H1 (cell line): ENCODE data around the gene SNRK. TPM values are rescaled to one million over a fixed set of nuclear protein-coding genes. Genes with fewer than 3 reads are reported as not detected.

ENCODE experiments used
- CTCF ChIA-PET: fragments of 300-600 bp; sonication (Branson Sonifier 250); formaldehyde crosslinking; loops from one replicate; lab custom pipeline; 2021; ENCODE audit not compliant: partially characterized antibody; lab: Charles Lee
- POLR2A ChIA-PET: fragments of 300-600 bp; sonication (Branson Sonifier 250); formaldehyde crosslinking; loops from one replicate; lab custom pipeline; 2021; ENCODE audit warnings: inconsistent platforms; ENCODE audit not compliant: partially characterized antibody; lab: Charles Lee
- DNase-seq, 2 experiments: peaks; one replicate each; pipeline versions ENCODE4 v3.0.0 to v3.0.0-alpha.2; 2010 to 2022; ENCODE audit warnings: low spot score in 2 of 2, low read depth in 1 of 2, mixed read lengths in 1 of 2
- FAIRE-seq: peaks from 2 replicates; lab custom pipeline; 2011; peaks lifted over from hg19 to GRCh38; lab: Jason Lieb, UNC
- H2AFZ ChIP-seq: 2 replicates; pipeline ENCODE4 v1.8.1; 2012; ENCODE audit warnings: low read length, inconsistent platforms
- H2AK5ac ChIP-seq: 2 replicates; pipeline ENCODE4 v1.6.1; 2013; ENCODE audit warnings: low read depth, low read length
- H2BK120ac ChIP-seq: replicated peaks from 2 replicates; pipeline ENCODE3; 2013; ENCODE audit warnings: low read depth, low read length, inconsistent platforms
- H2BK12ac ChIP-seq: 2 replicates; pipeline ENCODE4 v1.6.1; 2013; ENCODE audit warnings: low read depth, low read length
- H2BK15ac ChIP-seq: 2 replicates; pipeline ENCODE4 v1.6.1; 2013; ENCODE audit warnings: low read length
- H2BK20ac ChIP-seq: 2 replicates; pipeline ENCODE4 v1.6.1; 2013; ENCODE audit warnings: low read length
- H2BK5ac ChIP-seq: 2 replicates; pipeline ENCODE4 v1.6.1; 2013; ENCODE audit warnings: low read depth, low read length
- H3K14ac ChIP-seq: 2 replicates; pipeline ENCODE4 v1.6.1; 2013; ENCODE audit warnings: inconsistent platforms; ENCODE audit not compliant: insufficient read length
- H3K18ac ChIP-seq: 2 replicates; pipeline ENCODE4 v1.6.1; 2013; ENCODE audit warnings: low read length; ENCODE audit errors: extremely low read depth
- H3K23ac ChIP-seq: 2 replicates; pipeline ENCODE4 v1.6.1; 2013; ENCODE audit warnings: inconsistent platforms; ENCODE audit not compliant: insufficient read length
- H3K23me2 ChIP-seq: 2 replicates; pipeline ENCODE4 v1.6.1; 2013; ENCODE audit warnings: low read depth, low read length
- H3K27ac ChIP-seq: 2 replicates; pipeline ENCODE4 v1.6.1; 2011; ENCODE audit warnings: low read depth, low read length, inconsistent platforms
- H3K27me3 ChIP-seq, 4 experiments: replicated peaks in 1 of 4; 1 replicate in 1 of 4; 2 replicates in 3 of 4; pipeline versions ENCODE4 v1.6.1 to v1.8.1; 2011 to 2013; ENCODE audit warnings: low read length in 3 of 4, mild to moderate bottlenecking in 3 of 4, inconsistent platforms in 2 of 4, mixed read lengths in 2 of 4, moderate library complexity in 1 of 4; ENCODE audit not compliant: control insufficient read depth in 3 of 4, insufficient read depth in 3 of 4; ENCODE audit errors: extremely low read depth in 1 of 4
- H3K36me3 ChIP-seq, 4 experiments: 2 replicates each; pipeline versions ENCODE4 v1.6.1 to v1.8.1; 2011 to 2013; ENCODE audit warnings: mild to moderate bottlenecking in 4 of 4, low read length in 3 of 4, moderate library complexity in 2 of 4, control low read depth in 1 of 4, inconsistent platforms in 1 of 4; ENCODE audit not compliant: insufficient read depth in 4 of 4, control insufficient read depth in 2 of 4
- H3K4ac ChIP-seq: replicated peaks from 2 replicates; pipeline ENCODE3; 2013; ENCODE audit warnings: low read length, low read depth, mixed read lengths, inconsistent platforms; ENCODE audit not compliant: insufficient read length
- H3K4me1 ChIP-seq, 4 experiments: replicated peaks in 1 of 4; 1 replicate in 1 of 4; 2 replicates in 3 of 4; pipeline versions ENCODE4 v1.6.1 to v1.8.1; 2011 to 2013; ENCODE audit warnings: low read length in 3 of 4, inconsistent platforms in 2 of 4, mixed read lengths in 1 of 4; ENCODE audit not compliant: insufficient read depth in 4 of 4, control insufficient read depth in 3 of 4
- H3K4me2 ChIP-seq, 2 experiments: 2 replicates each; pipeline versions ENCODE4 v1.6.1 to v1.8.1; 2011 to 2013; ENCODE audit warnings: low read depth in 2 of 2, low read length in 2 of 2, control low read depth in 1 of 2, inconsistent platforms in 1 of 2, mild to moderate bottlenecking in 1 of 2; ENCODE audit not compliant: insufficient read depth in 1 of 2
- H3K4me3 ChIP-seq, 4 experiments: fragments of 200-600, 300-600 bp in 1 of 4; sonication (generic), shearing (Covaris generic), sonication (Bioruptor Twin) in 1 of 4; 2 replicates each; pipeline versions ENCODE4 v1.5.1 to v1.8.1; 2011 to 2016; ENCODE audit warnings: low read length in 4 of 4, low read depth in 3 of 4, control low read depth in 2 of 4, inconsistent platforms in 2 of 4, mild to moderate bottlenecking in 2 of 4, mixed read lengths in 1 of 4, moderate library complexity in 1 of 4; ENCODE audit not compliant: insufficient read depth in 2 of 4; ENCODE audit errors: extremely low read depth in 1 of 4
- H3K56ac ChIP-seq: replicated peaks from 2 replicates; pipeline ENCODE3; 2013; ENCODE audit warnings: low read depth, mild to moderate bottlenecking, mixed read lengths, low read length, inconsistent platforms; ENCODE audit not compliant: insufficient read length
- H3K79me1 ChIP-seq: 2 replicates; pipeline ENCODE4 v1.6.1; 2013; ENCODE audit warnings: low read depth, low read length, control low read depth
- H3K79me2 ChIP-seq, 2 experiments: 2 replicates each; pipeline versions ENCODE4 v1.6.1 to v1.8.1; 2012 to 2013; ENCODE audit warnings: low read length in 2 of 2, mild to moderate bottlenecking in 2 of 2, inconsistent platforms in 1 of 2; ENCODE audit not compliant: insufficient read depth in 2 of 2, control insufficient read depth in 1 of 2
- H3K9ac ChIP-seq, 4 experiments: replicated peaks in 1 of 4; 1 replicate in 1 of 4; 2 replicates in 3 of 4; pipeline versions ENCODE4 v1.6.1 to v1.8.1; 2011 to 2013; ENCODE audit warnings: low read depth in 3 of 4, low read length in 3 of 4, control low read depth in 2 of 4, mild to moderate bottlenecking in 2 of 4, moderate library complexity in 2 of 4, inconsistent platforms in 1 of 4; ENCODE audit errors: extremely low read depth in 1 of 4
- H3K9me3 ChIP-seq, 2 experiments: 2 replicates each; pipeline versions ENCODE4 v1.6.1 to v1.8.1; 2012 to 2013; ENCODE audit warnings: mild to moderate bottlenecking in 2 of 2, moderate library complexity in 2 of 2, control low read depth in 1 of 2, inconsistent platforms in 1 of 2, low read depth in 1 of 2, low read length in 1 of 2, mixed read lengths in 1 of 2; ENCODE audit not compliant: insufficient read depth in 2 of 2
- H4K20me1 ChIP-seq, 2 experiments: replicated peaks in 1 of 2; 2 replicates each; pipeline versions ENCODE3 to v1.8.1; 2011 to 2013; ENCODE audit warnings: inconsistent platforms in 2 of 2, low read length in 2 of 2, mild to moderate bottlenecking in 1 of 2; ENCODE audit not compliant: insufficient read depth in 2 of 2, control insufficient read depth in 1 of 2
- H4K5ac ChIP-seq: 2 replicates; pipeline ENCODE4 v1.6.1; 2013; ENCODE audit warnings: low read length, low read depth, mixed read lengths, inconsistent platforms; ENCODE audit not compliant: insufficient read length
- H4K8ac ChIP-seq: 2 replicates; pipeline ENCODE4 v1.8.0; 2013; ENCODE audit warnings: mild to moderate bottlenecking, moderate library complexity, low read length, inconsistent platforms; ENCODE audit not compliant: insufficient read depth; ENCODE audit errors: extremely low read depth
- H4K91ac ChIP-seq: replicated peaks from 2 replicates; pipeline ENCODE3; 2013; ENCODE audit warnings: low read length, mixed read lengths, inconsistent platforms; ENCODE audit not compliant: insufficient read length
- HDAC6 ChIP-seq: IDR thresholded peaks from one replicate; pipeline ENCODE4 v1.7.1; 2012; ENCODE audit warnings: low read depth, mild to moderate bottlenecking, inconsistent platforms, low read length, moderate library complexity
- TBP ChIP-seq: IDR thresholded peaks from 2 replicates; pipeline ENCODE4 v1.6.1; 2011; ENCODE audit warnings: low read depth, low read length, improper control_type of control experiment
- polyA plus RNA-seq, 7 experiments: library from polyadenylated mRNA; depleted of rRNA in 3 of 7; stranded (reverse) in 5 of 7; unstranded in 2 of 7; fragments of >200 nt in 5 of 7; fragments of 200-250 nt in 2 of 7; gene quantifications; 1 replicate in 5 of 7; 2 replicates in 1 of 7; 4 replicates in 1 of 7; pipeline versions ENCODE4 v1.2.1 to v1.2.3, GENCODE V29; 2011 to 2013; ENCODE audit warnings: missing spikeins in 2 of 7, mixed read lengths in 2 of 7
- total RNA-seq: library from RNA; stranded (reverse); fragmentation: NEBNext Ultra II Directional; extraction: Animal tissue kit (Norgen Biotek cat#: 25700); gene quantifications from 2 replicates; pipeline ENCODE4 v1.2.1, GENCODE V29; 2021

SNRK gene
- total and polyA plus RNA-seq, 2 of the 8 experiments (the other 6 are each of a cell fraction or from before 2014, with no cell fraction given): 4.4 to 11.7 TPM

DNA sequence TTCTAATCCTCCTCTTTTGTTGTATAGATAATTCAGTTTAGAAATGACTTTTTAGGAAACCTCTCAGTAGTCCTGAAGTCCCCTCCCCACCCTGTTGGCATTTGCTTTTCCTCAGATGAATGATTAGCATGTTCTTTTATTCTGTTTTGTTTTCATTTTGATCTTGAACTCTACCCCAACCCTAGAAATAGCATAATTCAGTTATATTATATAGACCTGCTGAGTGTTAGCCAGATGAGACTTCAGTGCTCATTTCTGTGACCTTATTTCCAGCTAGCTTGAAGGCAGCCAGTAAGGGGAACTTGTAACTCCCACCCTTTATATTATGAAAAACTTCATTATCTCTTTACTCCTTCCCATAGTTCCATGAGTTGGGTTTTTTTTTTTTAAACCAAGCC lies 41.2 kb downstream of the SNRK start:
- Histone ChIP-seq H2BK15ac (no peak overlapping the region), H3K9ac (no peak overlapping the region), H3K4me1 (peaks cover 0 to 3% (median 0%) of the 10 kb centered on the region in 4 experiments; a peak in 2 of 7 replicates), H4K8ac (no peak overlapping the region), H3K14ac (no peak overlapping the region), H3K27ac (no peak overlapping the region), H2BK120ac (no peak overlapping the region), H3K4ac (no peak overlapping the region), H3K4me3 (no peak overlapping the region), H2BK12ac (no peak overlapping the region), H4K5ac (no peak overlapping the region), H3K27me3 (no peaks in the 10 kb centered on the region), H3K79me2 (peaks cover 3 to 11% of the 10 kb centered on the region in 2 experiments; a peak in 1 of 4 replicates), H3K36me3 (no peaks in the 10 kb centered on the region), H3K23me2 (no peaks in the 10 kb centered on the region; the same call in 1 of the 2 replicates), H3K23ac (no peak overlapping the region), H2BK20ac (no peak overlapping the region), H3K9me3 (no peaks in the 10 kb centered on the region), H2AFZ (no peak overlapping the region), H4K20me1 (peaks cover 0 to 2% of the 10 kb centered on the region in 2 experiments), H3K18ac (no peak overlapping the region), H3K4me2 (no peak overlapping the region), H2BK5ac (no peak overlapping the region), H3K79me1 (no peaks in the 10 kb centered on the region; the same call in 1 of the 2 replicates), H4K91ac (no peak overlapping the region), H3K56ac (no peak overlapping the region), H2AK5ac (no peak overlapping the region)
- DNase-seq (no peak), FAIRE-seq (no peak)
- ChIA-PET CTCF (no interaction called here), POLR2A (interaction anchor here (0.7 kb wide), 1 partner anchor 1816 kb away, joined by 3 read pairs; no protein-coding TSS in a partner anchor)
- TF ChIP-seq HDAC6: no peak
- TF ChIP-seq TBP: no peak
